GM19397 (cell line): Measurements from ENCODE around the gene NDUFS5.
"Not testable (repeated sequence)": the region's sequence is repeated elsewhere in the genome, so short reads cannot be mapped to it uniquely, and the experiment has no call there.

Experiments used
- ATAC-seq: cut with Tn5 transposase; IDR thresholded peaks from one replicate; pipeline ENCODE4 v1.9.1; 2021; ENCODE audit warnings: mild to moderate bottlenecking, moderate library complexity; ENCODE audit not compliant: unreplicated experiment

NDUFS5 gene

DNA sequence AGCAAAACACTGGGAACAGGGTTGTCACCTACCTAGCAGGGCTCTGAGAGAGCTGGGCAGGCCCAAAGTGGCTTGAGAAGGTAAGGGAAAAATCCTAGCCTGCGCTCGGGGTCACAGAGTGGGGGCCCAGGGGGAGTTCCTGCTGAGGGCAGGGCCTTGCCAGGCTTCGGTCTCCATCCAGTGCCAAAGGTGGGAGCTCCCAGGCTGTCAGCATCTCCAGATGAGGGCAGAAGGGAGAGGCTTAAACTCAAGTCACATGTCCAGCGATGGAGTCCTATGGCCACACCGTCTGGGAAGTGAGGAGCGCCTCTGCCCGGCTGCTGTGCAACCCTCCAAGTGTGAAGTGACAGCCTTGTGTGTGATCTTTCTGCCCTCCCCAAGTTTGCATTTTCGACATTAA, 11.2 kb upstream of the NDUFS5 start:
- ATAC-seq, result not testable (repeated sequence)

DNA sequence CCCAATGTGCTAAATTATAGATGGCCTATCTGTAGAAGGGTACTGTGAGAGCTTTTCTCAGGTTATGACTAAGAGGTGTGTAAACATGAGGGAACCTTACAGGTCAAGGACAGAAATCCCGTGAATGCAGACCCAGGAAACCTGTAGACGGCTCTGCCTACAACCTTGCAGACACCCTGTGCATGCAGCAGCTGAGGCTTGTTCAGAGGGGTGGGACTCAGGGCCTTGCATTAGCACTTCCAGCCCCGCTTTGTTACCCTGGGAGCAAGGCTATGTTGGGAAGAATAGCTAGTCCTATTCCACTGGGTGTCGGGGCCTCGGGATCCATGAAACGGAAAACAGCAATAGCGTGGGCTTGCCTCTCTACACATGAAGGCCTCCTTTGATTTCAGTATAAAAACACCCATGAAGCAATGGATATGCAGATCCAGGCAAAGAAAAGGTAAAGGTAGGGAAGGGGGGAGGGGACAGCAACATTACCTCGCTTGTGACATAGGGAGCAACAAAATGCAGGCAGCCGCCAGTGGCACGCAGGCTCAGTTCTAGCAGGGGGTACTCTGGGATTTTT, 9.5 kb upstream of the NDUFS5 start:
- no peak for ATAC-seq

DNA sequence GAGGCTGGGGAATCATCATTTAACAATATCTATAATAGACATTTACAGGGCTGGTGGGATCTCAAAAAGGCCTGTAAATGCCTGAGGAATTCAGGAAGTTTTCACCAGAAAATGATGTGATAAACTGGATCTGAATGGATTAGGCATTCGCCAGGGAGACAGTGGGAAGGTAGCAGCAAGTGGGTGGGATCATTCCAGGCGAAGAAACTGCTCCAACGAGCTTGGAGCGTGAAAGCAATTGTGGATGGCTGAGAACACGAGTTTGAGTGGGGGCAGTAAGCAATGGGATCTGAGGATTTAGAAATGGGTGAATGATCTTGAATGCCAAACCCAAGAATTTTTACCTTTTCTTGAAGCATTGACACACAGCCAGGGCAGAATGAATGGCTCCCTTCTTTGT, 8.9 kb upstream of the NDUFS5 start:
- ATAC-seq, result no peak

DNA sequence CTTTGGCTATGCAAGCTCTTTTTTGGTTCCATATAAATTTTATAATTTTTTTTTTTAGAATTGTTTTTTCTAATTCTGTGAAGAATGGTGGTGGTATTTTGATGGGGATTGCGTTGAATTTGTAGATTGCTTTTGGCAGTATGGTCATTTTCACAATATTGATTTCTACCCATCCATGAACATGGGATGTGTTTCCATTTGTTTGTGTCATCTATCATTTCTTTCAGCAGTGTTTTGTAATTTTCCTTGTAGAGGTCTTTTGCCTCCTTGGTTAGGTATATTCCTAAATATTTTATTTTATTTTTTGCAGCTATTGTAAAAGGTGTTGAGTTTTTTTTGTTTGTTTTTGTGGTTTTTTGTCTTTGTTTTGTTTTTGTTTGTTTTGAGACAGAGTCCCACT, 5.7 kb upstream of the NDUFS5 start:
- not testable (repeated sequence) for ATAC-seq

DNA sequence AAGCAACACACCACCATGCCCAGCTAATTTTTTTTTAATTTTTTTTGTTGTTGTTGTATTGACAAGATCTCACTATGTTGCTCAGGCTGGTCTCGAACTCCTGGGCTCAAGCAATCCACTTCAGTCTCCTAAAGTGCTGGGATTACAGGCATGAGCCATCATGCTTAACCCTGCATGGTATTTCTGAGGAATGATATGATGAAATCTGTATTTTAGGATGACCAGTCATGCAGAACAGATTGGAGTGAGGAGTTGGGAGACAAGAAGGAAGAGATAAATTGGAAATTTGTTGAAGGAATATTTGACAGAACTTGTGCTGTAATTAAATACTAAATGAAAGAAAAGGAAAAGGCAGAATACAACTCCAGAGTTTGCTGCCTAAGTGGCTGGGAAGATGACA, 4.7 kb upstream of the NDUFS5 start:
- no peak for ATAC-seq

DNA sequence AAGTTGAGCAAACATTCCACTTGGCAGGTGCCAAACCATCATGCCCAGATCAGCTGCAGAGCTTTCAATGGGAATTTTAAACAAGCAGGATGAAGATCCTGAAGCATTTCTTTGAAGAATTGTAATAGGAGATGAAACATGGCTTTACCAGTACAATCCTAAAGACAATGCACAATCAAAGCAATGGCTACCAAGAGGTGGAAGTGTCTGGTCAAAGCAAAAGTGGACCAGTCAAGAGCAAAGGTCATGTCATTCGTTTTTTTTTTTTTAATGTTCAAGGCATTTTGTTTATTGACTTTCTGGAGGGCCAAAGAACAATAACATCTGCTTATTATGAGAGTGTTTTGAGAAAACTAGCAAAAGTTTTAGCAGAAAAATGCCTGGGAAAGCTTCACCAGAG, 3.0 kb upstream of the NDUFS5 start:
- ATAC-seq, result no peak

DNA sequence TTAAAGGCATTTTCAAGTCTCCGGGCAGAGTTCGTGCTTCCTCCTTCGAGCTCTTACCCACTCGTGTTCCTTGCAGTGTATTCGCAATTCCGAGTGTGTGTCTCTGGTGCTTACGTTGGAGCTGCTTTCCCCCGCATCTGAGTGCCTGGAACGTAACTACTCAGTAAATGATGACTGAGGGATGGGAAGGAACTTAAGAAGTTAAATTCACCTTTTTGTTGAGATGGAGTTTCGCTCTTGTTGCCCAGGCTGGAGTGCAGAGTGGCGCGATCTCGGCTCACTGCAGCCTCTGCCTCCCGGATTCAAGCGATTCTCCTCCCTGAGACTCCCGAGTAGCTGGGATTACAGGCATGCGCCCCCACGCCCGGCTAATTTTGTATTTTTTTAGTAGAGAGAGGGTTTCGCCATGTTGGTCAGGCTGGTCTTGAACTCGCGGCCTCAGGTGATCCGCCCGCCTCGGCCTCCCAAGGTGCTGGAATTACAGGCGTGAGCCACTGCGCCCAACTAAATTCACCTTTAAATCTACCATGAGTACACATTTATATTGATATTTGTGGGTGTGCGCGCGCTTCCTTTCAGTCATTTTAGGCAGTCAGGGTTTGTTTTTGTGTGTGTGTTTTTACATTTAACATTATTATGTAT, 837 bp downstream of the NDUFS5 start:
- no peak for ATAC-seq

DNA sequence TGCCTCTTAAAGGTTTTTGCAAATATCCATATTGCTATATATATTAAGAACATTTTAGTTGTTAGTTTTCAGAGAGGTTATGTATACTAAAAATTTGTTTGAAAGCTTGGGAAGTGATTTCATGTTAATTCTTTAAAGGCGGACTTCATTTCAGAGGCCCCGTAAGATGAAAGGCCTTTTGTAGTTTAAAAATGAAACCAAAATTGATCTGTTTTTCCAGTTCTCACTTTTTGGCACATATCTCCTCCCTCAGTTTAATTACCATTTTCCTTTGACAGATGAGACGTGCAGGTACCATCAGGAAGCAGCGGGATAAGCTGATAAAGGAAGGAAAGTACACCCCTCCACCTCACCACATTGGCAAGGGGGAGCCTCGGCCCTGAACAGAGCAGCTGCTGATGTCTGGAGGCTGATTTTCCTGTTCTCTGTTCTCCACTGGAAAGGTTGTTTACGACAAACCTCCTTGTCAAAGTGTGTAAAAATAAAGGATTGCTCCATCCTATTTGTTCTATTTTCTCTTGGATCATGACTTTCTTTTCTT, 8.0 kb downstream of the NDUFS5 start:
- no peak for ATAC-seq

DNA sequence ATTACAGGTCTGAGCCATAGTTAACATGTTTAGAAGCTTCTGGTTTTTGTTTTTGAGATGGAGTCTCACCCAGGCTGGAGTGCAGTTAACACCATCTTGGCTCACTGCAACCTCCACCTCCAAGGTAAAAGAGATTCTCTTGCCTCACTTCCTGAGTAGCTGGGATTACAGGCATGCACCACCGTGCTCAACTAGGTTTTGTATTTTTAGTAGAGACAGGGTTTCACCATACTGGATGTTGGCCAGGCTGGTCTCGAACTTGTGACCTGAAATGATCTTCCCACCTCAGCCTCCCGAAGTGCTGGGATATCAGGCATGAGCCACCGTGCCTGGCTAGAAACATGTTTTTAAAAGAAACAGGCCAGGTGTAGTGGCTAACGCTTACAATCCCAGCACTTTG, 10.5 kb downstream of the NDUFS5 start:
- ATAC-seq, result no peak

DNA sequence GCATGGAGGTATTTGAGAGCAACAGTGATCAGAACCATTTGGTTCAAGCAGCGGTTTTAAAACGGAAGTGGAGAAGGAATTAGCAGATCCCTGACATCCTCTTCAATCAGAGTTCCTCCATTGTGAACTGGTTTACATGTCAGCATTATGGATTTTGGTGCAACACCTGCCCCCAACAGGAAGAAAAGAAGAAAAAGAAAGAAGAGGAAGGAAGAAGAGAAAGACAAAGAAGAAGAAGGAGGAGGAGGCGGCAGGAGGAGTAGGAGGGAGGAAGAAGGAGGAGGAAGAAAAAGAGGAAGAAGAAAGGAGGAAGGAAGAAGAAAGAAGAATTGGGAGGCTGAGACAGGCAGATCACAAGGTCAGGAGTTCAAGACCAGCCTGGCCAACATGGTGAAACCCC, 17.4 kb downstream of the NDUFS5 start:
- ATAC-seq, result no peak

DNA sequence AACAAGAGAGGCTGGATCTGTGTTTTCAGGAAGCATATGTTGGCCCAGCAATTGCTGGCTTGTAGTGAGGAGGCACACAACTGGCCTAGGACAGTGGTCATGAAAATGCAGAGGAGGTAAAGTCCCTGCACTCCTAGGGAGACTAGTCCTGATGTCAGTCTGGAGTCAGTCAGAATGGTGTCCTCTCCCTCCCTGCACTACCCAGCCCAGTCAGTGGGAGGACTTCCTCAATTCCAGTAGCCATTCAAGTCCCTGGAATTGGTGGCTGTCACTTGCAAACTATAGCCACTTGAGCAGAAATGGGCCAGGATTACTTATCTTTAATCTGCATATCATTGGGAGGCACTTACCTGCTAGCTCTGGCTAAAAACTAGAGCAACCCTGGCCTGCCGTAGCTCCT, 18.6 kb downstream of the NDUFS5 start:
- no peak for ATAC-seq

DNA sequence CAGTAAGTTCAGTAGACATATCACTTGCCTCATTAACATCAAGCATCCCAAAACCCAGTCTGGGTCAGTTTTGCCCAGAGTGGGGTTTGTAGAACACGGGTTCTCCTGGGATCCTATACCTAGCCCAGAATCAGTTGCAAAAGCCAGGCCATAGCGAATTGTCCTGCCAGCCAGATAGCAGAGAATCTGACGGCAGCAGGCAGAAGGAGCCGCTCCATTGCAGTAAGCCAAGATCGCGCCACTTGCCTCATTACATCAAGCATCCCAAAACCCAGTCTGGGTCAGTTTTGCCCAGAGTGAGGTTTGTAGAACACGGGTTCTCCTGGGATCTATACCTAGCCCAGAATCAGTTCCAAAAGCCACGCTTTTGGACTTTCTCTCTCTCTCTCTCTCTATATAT, 19.1 kb downstream of the NDUFS5 start:
- ATAC-seq, result no peak

DNA sequence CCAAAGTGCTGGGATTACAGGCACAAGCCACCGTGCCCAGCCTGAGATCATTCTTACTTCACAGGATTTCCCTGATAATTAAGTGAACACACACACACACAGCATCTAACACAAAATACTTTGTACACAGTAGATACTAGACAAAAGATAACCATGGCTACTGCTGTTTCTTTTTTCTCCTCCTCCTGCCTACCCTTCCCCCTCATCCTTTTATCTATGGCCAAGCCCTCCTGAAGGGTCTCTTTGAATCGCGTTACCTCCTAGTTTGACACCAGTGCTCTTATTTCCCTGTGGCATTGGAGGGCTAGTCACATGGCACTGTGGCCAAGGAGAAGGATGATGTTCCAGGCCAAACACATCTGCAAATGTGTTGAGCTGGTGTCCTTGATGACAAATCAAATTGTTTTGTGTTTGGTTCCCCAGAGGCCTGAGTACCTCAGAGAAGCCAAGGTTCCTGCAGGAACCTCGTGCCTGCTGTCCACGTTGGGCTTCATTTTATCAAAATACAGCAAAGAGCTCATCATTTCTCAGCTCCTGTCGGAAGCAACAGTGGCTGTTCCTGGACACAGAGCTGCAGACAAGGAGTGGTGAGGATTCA, 20.6 kb downstream of the NDUFS5 start:
- ATAC-seq, result no peak

DNA sequence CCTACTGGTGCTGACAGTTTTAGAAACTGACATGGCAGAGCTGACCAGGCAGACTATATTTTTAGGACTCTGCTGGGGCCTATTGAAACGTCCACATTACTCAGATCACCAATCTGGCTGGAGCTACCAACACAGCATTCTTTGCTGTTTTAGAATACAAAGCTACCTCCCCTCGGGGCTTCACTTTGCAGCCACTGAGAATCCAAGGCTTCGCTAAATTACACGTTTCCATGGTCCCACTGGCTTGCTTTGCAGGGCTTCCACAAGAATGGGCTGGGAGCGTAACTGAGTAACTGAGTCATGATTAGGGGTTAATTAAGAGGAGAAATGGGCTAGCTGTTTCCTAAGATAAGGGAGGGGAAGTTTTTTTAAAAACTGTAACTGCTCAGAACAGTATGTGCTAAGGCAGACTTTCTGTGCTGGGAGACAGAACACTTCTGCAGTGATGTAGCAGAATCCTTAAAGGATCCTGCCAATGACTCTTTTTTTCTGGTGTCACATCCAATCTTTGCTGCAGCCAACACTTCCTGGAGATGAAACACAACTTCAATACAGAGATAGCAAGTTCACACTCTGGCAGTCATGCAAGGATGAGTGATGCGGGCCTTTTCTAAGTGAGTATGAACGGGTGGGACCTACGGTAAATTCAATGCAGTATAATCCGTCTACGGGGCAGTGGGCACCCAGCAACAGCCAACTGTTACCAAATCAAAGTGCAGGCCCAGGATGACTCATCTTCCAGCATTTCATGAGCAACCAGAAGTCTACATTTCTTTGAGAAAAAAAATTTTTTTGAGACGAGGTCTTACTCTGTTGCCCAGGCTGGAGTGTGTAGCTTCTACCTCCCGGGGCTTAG, 21.5 kb downstream of the NDUFS5 start:
- ATAC-seq, result no peak

DNA sequence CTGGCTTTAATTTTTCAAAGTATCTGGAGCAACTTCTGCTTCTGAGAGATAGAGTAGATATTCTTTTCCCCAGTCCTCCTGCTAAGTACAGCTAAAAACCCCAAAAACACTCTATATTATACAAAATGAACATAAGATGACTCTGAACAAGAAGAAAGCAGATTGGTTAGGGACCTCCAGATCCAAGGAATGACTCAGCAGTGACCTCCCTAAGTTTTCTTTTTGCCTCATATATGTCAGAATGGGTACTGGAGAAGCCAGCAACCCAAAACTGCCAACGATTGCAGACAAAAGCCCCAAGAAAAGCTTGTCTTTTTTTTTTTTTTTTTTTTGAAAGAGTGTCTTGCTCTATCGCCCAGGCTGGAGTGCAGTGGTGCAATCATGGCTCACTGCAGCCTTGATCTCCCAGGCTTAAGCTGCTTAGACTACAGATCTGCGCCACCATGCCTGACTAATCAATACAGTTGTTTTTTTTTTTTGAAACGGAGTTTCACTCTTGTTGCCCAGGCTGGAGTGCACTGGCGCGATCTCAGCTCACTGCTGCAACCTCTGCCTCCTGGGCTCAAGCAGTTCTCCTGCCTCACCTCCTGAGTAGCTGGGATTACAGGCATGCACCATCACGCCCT, 22.7 kb downstream of the NDUFS5 start:
- ATAC-seq, result no peak

DNA sequence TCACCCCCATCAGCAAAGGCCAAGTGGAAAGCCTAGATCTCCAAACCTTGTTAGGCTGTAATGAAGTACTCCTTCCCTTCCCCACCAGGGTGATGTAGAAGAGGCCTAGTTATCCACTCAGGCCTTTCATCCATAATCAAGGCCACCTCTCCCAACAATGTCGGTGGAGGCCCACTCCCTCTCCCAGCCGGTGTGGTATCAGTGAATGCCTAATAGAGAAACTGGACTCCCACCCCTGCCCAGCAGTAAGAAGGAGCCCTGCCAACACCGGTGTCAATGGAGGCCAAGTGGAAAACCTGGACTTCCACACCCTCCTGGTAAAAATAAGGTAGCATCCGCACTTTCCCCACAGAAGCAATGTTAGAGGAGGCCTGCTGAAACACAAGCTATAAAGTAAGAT, 23.9 kb downstream of the NDUFS5 start:
- ATAC-seq, result no peak

DNA sequence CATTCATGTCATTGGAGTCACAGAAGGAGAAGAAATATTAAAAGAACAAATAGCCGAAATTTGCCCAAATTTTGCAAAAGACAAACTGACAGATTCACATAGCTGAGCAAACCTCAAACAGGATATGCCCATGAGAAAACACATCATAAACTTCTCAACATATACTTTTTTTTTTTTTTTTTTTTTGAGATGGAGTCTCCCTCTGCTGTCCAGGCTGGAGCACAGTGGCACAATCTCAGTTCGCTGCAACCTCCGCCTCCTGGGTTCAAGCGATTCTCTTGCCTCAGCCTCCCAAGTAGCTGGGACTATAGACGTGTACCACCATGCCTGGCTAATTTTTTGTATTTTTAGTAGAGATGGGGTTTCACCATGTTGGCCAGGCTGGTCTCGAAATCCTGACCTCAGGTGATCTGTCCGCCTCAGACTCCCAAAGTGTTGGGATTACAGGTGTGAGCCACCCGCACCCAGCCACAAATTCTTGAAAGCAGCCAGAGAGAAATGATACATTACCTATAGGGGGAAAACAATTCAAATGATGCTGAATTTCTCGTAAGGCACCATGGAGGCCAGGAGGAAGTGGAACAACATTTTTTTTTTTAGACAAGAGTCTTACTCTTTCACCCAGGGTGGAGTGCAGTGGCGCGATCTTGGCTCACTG, 25.2 kb downstream of the NDUFS5 start:
- ATAC-seq, result not testable (repeated sequence)

DNA sequence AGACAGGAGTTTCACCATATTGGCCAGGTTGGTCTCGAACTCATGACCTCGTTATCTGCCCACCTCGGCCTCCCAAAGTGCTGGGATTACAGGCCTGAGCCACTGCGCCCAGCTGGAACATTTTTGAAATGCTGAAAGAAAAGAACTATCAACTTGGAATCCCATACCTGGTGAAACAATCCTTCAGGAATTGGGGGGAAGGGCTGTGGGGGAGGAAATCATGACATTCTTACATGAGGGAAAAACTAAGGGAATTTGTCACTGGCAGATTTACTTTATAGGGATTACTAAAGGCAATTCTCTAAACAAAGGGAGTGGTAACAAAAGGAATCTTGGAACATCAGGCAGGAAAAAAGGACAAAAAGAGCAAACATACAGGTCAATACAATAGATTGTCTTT, 25.8 kb downstream of the NDUFS5 start:
- ATAC-seq, result no peak

DNA sequence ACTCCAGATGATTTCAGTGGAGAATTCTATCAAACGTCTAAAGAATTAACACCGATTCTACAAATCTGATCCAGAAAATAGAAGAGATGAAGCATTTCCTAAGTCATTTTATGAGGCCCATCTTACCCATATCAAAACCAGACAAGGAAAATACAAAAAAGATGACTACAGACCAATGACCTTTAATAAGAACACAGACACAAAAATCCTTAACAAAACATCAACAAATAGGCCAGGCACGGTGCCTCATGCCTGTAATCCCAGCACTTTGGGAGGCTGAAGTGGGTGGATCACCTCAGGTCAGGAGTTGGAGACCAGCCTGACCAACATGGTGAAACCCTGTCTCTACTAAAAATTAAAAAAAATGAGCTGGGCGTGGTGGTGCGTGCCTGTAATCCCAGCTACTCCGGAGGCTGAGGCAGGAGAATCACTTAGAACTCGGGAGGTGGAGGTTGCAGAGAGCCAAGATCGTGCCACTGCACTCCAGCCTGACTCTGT, 29.1 kb downstream of the NDUFS5 start:
- not testable (repeated sequence) for ATAC-seq

DNA sequence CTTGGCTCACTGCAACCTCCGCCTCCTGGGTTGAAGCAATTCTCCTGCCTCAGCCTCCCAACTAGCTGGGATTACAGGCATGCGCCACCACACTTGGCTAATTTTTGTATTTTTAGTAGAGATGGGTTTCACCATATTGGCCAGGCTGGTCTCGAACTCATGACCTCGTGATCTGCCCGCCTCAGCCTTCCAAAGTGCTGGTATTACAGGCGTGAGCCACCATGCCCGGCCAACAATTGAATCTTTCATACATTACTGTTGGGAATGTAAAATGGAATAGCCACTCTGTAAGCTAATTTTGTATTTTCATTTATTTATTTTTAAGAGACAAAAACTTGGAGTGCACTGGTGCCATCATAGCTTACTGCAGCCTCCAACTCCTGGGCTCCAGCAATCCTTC, 35.4 kb downstream of the NDUFS5 start:
- not testable (repeated sequence) for ATAC-seq
